AG20443 (cell line): ENCODE data around the gene C6orf58.

Experiments
- DNase-seq: peaks from one replicate; pipeline ENCODE4 v3.0.0; 2012; ENCODE audit warnings: low spot score, mixed read lengths

The C6orf58 gene

GRCh38 chr6:127576874-127577273, at the start of gene C6orf58:
Gene C6orf58, plus strand, starts transcription at chr6:127577174. Its CDS starts 12 bp downstream, at chr6:127577186.
- no peak for DNase-seq

- no peak for DNase-seq
Measured at GRCh38 chr6:127533011-127533410, 44.0 kb upstream of the C6orf58 start.

- no peak for DNase-seq
Measured at GRCh38 chr6:127533736-127534135, 43.2 kb upstream of the C6orf58 start.

GRCh38 chr6:127538750-127539264, 38.2 kb upstream of the C6orf58 start:
- no peak for DNase-seq

GRCh38 chr6:127539272-127539671, 37.7 kb upstream of the C6orf58 start:
- DNase-seq, result peak; percentile 53

- DNase-seq, result peak; percentile 20
Measured at GRCh38 chr6:127547215-127547614, 29.8 kb upstream of the C6orf58 start.

- DNase-seq, result peak; percentile 25
Measured at GRCh38 chr6:127547904-127548649, 28.9 kb upstream of the C6orf58 start.

GRCh38 chr6:127550403-127550802, 26.6 kb upstream of the C6orf58 start:
- DNase-seq, result peak; percentile 56

- DNase-seq, result peak; percentile 57
Measured at GRCh38 chr6:127554435-127555006, 22.5 kb upstream of the C6orf58 start.

- no peak for DNase-seq
Measured at GRCh38 chr6:127561660-127562059, 15.3 kb upstream of the C6orf58 start.

GRCh38 chr6:127564761-127565160, 12.2 kb upstream of the C6orf58 start:
- DNase-seq, result no peak

- no peak for DNase-seq
Measured at GRCh38 chr6:127566119-127566518, 10.9 kb upstream of the C6orf58 start.

GRCh38 chr6:127566651-127567050, 10.3 kb upstream of the C6orf58 start:
- peak; percentile 16 for DNase-seq

- DNase-seq, result no peak
Measured at GRCh38 chr6:127567476-127567875, 9.5 kb upstream of the C6orf58 start.

- DNase-seq, result no peak
Measured at GRCh38 chr6:127570739-127571389, 6.1 kb upstream of the C6orf58 start.

- no peak for DNase-seq
Measured at GRCh38 chr6:127578900-127579299, 1.9 kb downstream of the C6orf58 start.

- no peak for DNase-seq
Measured at GRCh38 chr6:127581576-127581975, 4.6 kb downstream of the C6orf58 start.

- DNase-seq, result peak; percentile 14
Measured at GRCh38 chr6:127582777-127583462, 5.9 kb downstream of the C6orf58 start.

- DNase-seq, result no peak
Measured at GRCh38 chr6:127585123-127585522, 8.1 kb downstream of the C6orf58 start.

- DNase-seq, result no peak
Measured at GRCh38 chr6:127586372-127586771, 9.4 kb downstream of the C6orf58 start.

GRCh38 chr6:127587875-127588274, 10.9 kb downstream of the C6orf58 start:
- no peak for DNase-seq

GRCh38 chr6:127589135-127589534, 12.2 kb downstream of the C6orf58 start:
- DNase-seq, result no peak
